Activated CD8-positive, alpha-beta memory T cell treated with anti-CD3 and anti-CD28 coated beads for 24 hours (primary cell): ENCODE data around the gene CRLF1.

Experiments
- DNase-seq: peaks from one replicate; pipeline ENCODE4 v3.0.0-alpha.2; 2020

Gene CRLF1

GRCh38 chr19:18606281-18607225 lies at the start of gene CRLF1:
Gene CRLF1, minus strand, starts transcription at chr19:18606799. Its CDS starts 143 bp downstream, at chr19:18606656.
- no peak for DNase-seq

- no peak for DNase-seq
These were observed 48.7 kb upstream of the CRLF1 start for GRCh38 chr19:18655173-18655844.

- DNase-seq, result no peak
These were observed 47.9 kb upstream of the CRLF1 start for GRCh38 chr19:18654469-18654868.

- DNase-seq, result no peak
These were observed 47.3 kb upstream of the CRLF1 start for GRCh38 chr19:18653853-18654252.

GRCh38 chr19:18651733-18652132 lies 45.1 kb upstream of the CRLF1 start:
- no peak for DNase-seq

GRCh38 chr19:18651300-18651699 lies 44.7 kb upstream of the CRLF1 start:
- no peak for DNase-seq

- no peak for DNase-seq
These were observed 44.0 kb upstream of the CRLF1 start for GRCh38 chr19:18650468-18651041.

GRCh38 chr19:18650021-18650390 lies 43.4 kb upstream of the CRLF1 start:
- no peak for DNase-seq

GRCh38 chr19:18649371-18650020 lies 42.9 kb upstream of the CRLF1 start:
- no peak for DNase-seq

GRCh38 chr19:18648973-18649315 lies 42.3 kb upstream of the CRLF1 start:
- DNase-seq, result no peak

- no peak for DNase-seq
These were observed 41.2 kb upstream of the CRLF1 start for GRCh38 chr19:18647807-18648206.

- DNase-seq, result no peak
These were observed 40.8 kb upstream of the CRLF1 start for GRCh38 chr19:18647371-18647767.

- no peak for DNase-seq
These were observed 40.2 kb upstream of the CRLF1 start for GRCh38 chr19:18646535-18647370.

- DNase-seq, result no peak
These were observed 38.5 kb upstream of the CRLF1 start for GRCh38 chr19:18645035-18645511.

GRCh38 chr19:18644196-18645034 lies 37.8 kb upstream of the CRLF1 start:
- DNase-seq, result no peak

GRCh38 chr19:18639706-18640243 lies 33.2 kb upstream of the CRLF1 start:
- no peak for DNase-seq

GRCh38 chr19:18637673-18638630 lies 31.4 kb upstream of the CRLF1 start:
- DNase-seq, result no peak

- peak; percentile 62 for DNase-seq
These were observed 30.5 kb upstream of the CRLF1 start, which contains the start of gene KLHL26 for GRCh38 chr19:18636969-18637629. Gene KLHL26, plus strand, starts transcription at chr19:18637028. Its CDS starts 27 bp downstream, at chr19:18637055.
